H9 (cell line): Measurements from ENCODE around the gene ADGRD1. TPM values are rescaled to one million over a fixed set of nuclear protein-coding genes. Genes with fewer than 3 reads are reported as not detected.

ENCODE experiments used
- DNase-seq: peaks from one replicate; pipeline ENCODE4 v3.0.0-alpha.2; 2017
- H2AFZ ChIP-seq: one replicate; pipeline ENCODE4 v1.6.1; 2013; ENCODE audit warnings: mild to moderate bottlenecking, low read length, control low read depth, moderate library complexity
- H2AK5ac ChIP-seq: 2 replicates; pipeline ENCODE4 v1.6.1; 2013; ENCODE audit warnings: low read length, control low read depth, mixed read lengths; ENCODE audit not compliant: insufficient read length
- H2BK120ac ChIP-seq: one replicate; pipeline ENCODE4 v1.6.1; 2013; ENCODE audit warnings: low read depth, mild to moderate bottlenecking, low read length, control low read depth, inconsistent platforms; ENCODE audit not compliant: poor library complexity, severe bottlenecking
- H2BK12ac ChIP-seq: 2 replicates; pipeline ENCODE4 v1.6.1; 2013; ENCODE audit warnings: low read length, control low read depth, mixed read lengths, low read depth; ENCODE audit not compliant: insufficient read length
- H2BK15ac ChIP-seq: 2 replicates; pipeline ENCODE4 v1.6.1; 2013; ENCODE audit warnings: low read depth, low read length, control low read depth
- H2BK20ac ChIP-seq: one replicate; pipeline ENCODE4 v1.6.1; 2013; ENCODE audit warnings: low read depth, mild to moderate bottlenecking, low read length, control low read depth, inconsistent platforms; ENCODE audit not compliant: poor library complexity, severe bottlenecking
- H2BK5ac ChIP-seq: 2 replicates; pipeline ENCODE4 v1.6.1; 2013; ENCODE audit warnings: low read length, control low read depth, mixed read lengths; ENCODE audit not compliant: insufficient read length
- H3K14ac ChIP-seq: 2 replicates; pipeline ENCODE4 v1.6.1; 2013; ENCODE audit warnings: low read length, control low read depth; ENCODE audit not compliant: insufficient read depth
- H3K18ac ChIP-seq: 2 replicates; pipeline ENCODE4 v1.6.1; 2013; ENCODE audit warnings: low read depth, mild to moderate bottlenecking, mixed read lengths, low read length, control low read depth; ENCODE audit not compliant: insufficient read length
- H3K23ac ChIP-seq: 2 replicates; pipeline ENCODE4 v1.6.1; 2013; ENCODE audit warnings: low read length, control low read depth, mixed read lengths, low read depth; ENCODE audit not compliant: insufficient read length
- H3K23me2 ChIP-seq: 2 replicates; pipeline ENCODE4 v1.6.1; 2013; ENCODE audit warnings: low read depth, mild to moderate bottlenecking, mixed read lengths, low read length, control low read depth; ENCODE audit not compliant: insufficient read length, poor library complexity, severe bottlenecking
- H3K27ac ChIP-seq: 2 replicates; pipeline ENCODE4 v1.5.1; 2013; ENCODE audit warnings: low read length, control low read depth, mixed read lengths, low read depth; ENCODE audit not compliant: insufficient read length
- H3K27me3 ChIP-seq: 2 replicates; pipeline ENCODE4 v1.6.1; 2013; ENCODE audit warnings: low read length, control low read depth, inconsistent platforms; ENCODE audit not compliant: insufficient read depth
- H3K4ac ChIP-seq: 2 replicates; pipeline ENCODE4 v1.6.1; 2013; ENCODE audit warnings: low read depth, mild to moderate bottlenecking, control low read depth, inconsistent platforms, low read length, moderate library complexity
- H3K4me1 ChIP-seq: 2 replicates; pipeline ENCODE4 v1.6.1; 2013; ENCODE audit warnings: low read length, control low read depth, inconsistent platforms; ENCODE audit not compliant: insufficient read depth
- H3K4me2 ChIP-seq: 2 replicates; pipeline ENCODE4 v1.6.1; 2013; ENCODE audit warnings: low read length, control low read depth, mixed read lengths; ENCODE audit not compliant: insufficient read length, insufficient read depth
- H3K56ac ChIP-seq: 2 replicates; pipeline ENCODE4 v1.6.1; 2013; ENCODE audit warnings: low read depth, mild to moderate bottlenecking, mixed read lengths, low read length, control low read depth; ENCODE audit not compliant: insufficient read length
- H3K79me1 ChIP-seq: 2 replicates; pipeline ENCODE4 v1.6.1; 2013; ENCODE audit warnings: low read depth, mild to moderate bottlenecking, moderate library complexity, low read length, control low read depth, inconsistent platforms; ENCODE audit not compliant: insufficient read depth, poor library complexity, severe bottlenecking
- H3K79me2 ChIP-seq: 2 replicates; pipeline ENCODE4 v1.6.1; 2013; ENCODE audit warnings: low read length, control low read depth, inconsistent platforms; ENCODE audit not compliant: insufficient read depth
- H3K9ac ChIP-seq: 2 replicates; pipeline ENCODE4 v1.6.1; 2013; ENCODE audit warnings: low read length, control low read depth, mixed read lengths; ENCODE audit not compliant: insufficient read length; ENCODE audit errors: extremely low read depth
- H3K9me3 ChIP-seq: one replicate; pipeline ENCODE4 v1.6.1; 2013; ENCODE audit warnings: low read depth, low read length, inconsistent platforms; ENCODE audit not compliant: control insufficient read depth
- H3T11ph ChIP-seq: one replicate; pipeline ENCODE4 v1.6.1; 2013; ENCODE audit warnings: mild to moderate bottlenecking, low read length, control low read depth, inconsistent platforms
- H4K20me1 ChIP-seq: one replicate; pipeline ENCODE4 v1.6.1; 2013; ENCODE audit not compliant: control insufficient read depth, insufficient read length, insufficient read depth
- H4K5ac ChIP-seq: 2 replicates; pipeline ENCODE4 v1.6.1; 2013; ENCODE audit warnings: low read depth, mild to moderate bottlenecking, mixed read lengths, low read length, control low read depth; ENCODE audit not compliant: insufficient read length
- H4K8ac ChIP-seq: replicated peaks from 2 replicates; pipeline ENCODE4 v1.6.1; 2013; ENCODE audit warnings: low read length, control low read depth, mixed read lengths, low read depth; ENCODE audit not compliant: insufficient read length
- H4K91ac ChIP-seq: 2 replicates; pipeline ENCODE4 v1.6.1; 2013; ENCODE audit warnings: low read depth, mild to moderate bottlenecking, moderate library complexity, mixed read lengths, low read length, control low read depth; ENCODE audit not compliant: insufficient read length
- H3K27ac Mint-ChIP-seq, 3 experiments: 2 replicates in 2 of 3; 3 replicates in 1 of 3; pipeline ENCODE4 v1.8.0; 2020 to 2021; ENCODE audit warnings: mixed read lengths in 3 of 3, mild to moderate bottlenecking in 1 of 3, moderate library complexity in 1 of 3
- H3K27me3 Mint-ChIP-seq: 2 replicates; pipeline ENCODE4 v1.8.0; 2021; ENCODE audit warnings: low read depth, mild to moderate bottlenecking, moderate library complexity, mixed read lengths
- H3K36me3 Mint-ChIP-seq, 3 experiments: 2 replicates in 2 of 3; 3 replicates in 1 of 3; pipeline ENCODE4 v1.8.0; 2020 to 2021; ENCODE audit warnings: low read depth in 3 of 3, mixed read lengths in 3 of 3; ENCODE audit not compliant: insufficient read depth in 1 of 3
- H3K4me1 Mint-ChIP-seq, 2 experiments: 2 replicates each; pipeline ENCODE4 v1.8.0; 2020; ENCODE audit warnings: mixed read lengths in 2 of 2
- H3K4me3 Mint-ChIP-seq, 2 experiments: 2 replicates in 1 of 2; 3 replicates in 1 of 2; pipeline ENCODE4 v1.8.0; 2020 to 2021; ENCODE audit warnings: mild to moderate bottlenecking in 2 of 2, mixed read lengths in 2 of 2, moderate library complexity in 1 of 2
- H3K9me3 Mint-ChIP-seq, 2 experiments: 2 replicates in 1 of 2; 3 replicates in 1 of 2; pipeline ENCODE4 v1.8.0; 2020; ENCODE audit warnings: mild to moderate bottlenecking in 2 of 2, mixed read lengths in 2 of 2, moderate library complexity in 1 of 2
- CTCF ChIP-seq: fragments of 200-600 bp; sonication (generic); conservative IDR thresholded peaks from 3 replicates; pipeline ENCODE4 v1.8.0; 2021; ENCODE audit warnings: antibody characterized with exemption, mild to moderate bottlenecking
- WGBS: extraction: QIAGEN DNeasy Blood & Tissue Kit; methylation state at CpG from one replicate; pipeline ENCODE4 v1.1.7; 2013; ENCODE audit warnings: missing lambda C conversion rate, low lambda C conversion rate, mixed read lengths; ENCODE audit not compliant: insufficient read length; ENCODE audit errors: extremely low coverage; 5-methylcytosine and 5-hydroxymethylcytosine counted together
- total RNA-seq: library from RNA; stranded (reverse); gene quantifications from 2 replicates; pipeline ENCODE4 v1.2.1, GENCODE V29; 2021

ADGRD1 gene
- total RNA-seq, 1 experiment from 2014 or later: 0.52 TPM

- Histone ChIP-seq H3K56ac (no peak overlapping the region), H3K4me1 (no peaks in the 10 kb centered on the region), H4K8ac (no peak overlapping the region), H3K18ac (no peak overlapping the region), H3K23ac (no peak overlapping the region), H2BK5ac (no peak overlapping the region), H3K27me3 (no peaks in the 10 kb centered on the region), H3K9me3 (no peaks in the 10 kb centered on the region), H3K4me2 (no peak overlapping the region), H4K5ac (no peak overlapping the region), H2AFZ (no peak overlapping the region), H4K91ac (no peak overlapping the region), H3K79me2 (no peaks in the 10 kb centered on the region), H2AK5ac (no peak overlapping the region), H4K20me1 (no peaks in the 10 kb centered on the region), H3K27ac (no peak overlapping the region), H2BK20ac (no peak overlapping the region), H3K9ac (no peak overlapping the region), H3K23me2 (no peaks in the 10 kb centered on the region), H3T11ph (no peak overlapping the region), H3K14ac (no peak overlapping the region), H2BK120ac (no peak overlapping the region), H2BK12ac (no peak overlapping the region), H2BK15ac (no peak overlapping the region), H3K79me1 (no peaks in the 10 kb centered on the region), H3K4ac (no peak overlapping the region)
- Mint-ChIP-seq H3K4me1 (peaks cover under 1 to 3% of the 10 kb centered on the region in 2 experiments; a peak in 3 of 4 replicates), H3K36me3 (no peaks in the 10 kb centered on the region), H3K27ac (no peak overlapping the region), H3K4me3 (no peak overlapping the region; a peak in 1 of 5 replicates), H3K27me3 (no peaks in the 10 kb centered on the region; the same call in 1 of the 2 replicates), H3K9me3 (peaks cover 0 to 4% of the 10 kb centered on the region in 2 experiments; a peak in 1 of 5 replicates)
- no peak for TF ChIP-seq CTCF
- DNase-seq: no peak
- WGBS: no CpG with 5 or more reads among the region's 6 CpGs
These were observed 94.9 kb downstream of the ADGRD1 start for GRCh38 chr12:131048611-131048990.
